Trophoblast cell (in vitro differentiated cells and primary cell): Measurements from ENCODE around the gene CCDC141.

Experiments used
- DNase-seq, 2 donors: peaks; one replicate each; pipeline ENCODE4 v3.0.0-alpha.2; 2016
- H2AFZ ChIP-seq: 2 replicates; pipeline ENCODE4 v1.6.1; 2013; ENCODE audit warnings: low read length, moderate library complexity, mild to moderate bottlenecking; ENCODE audit not compliant: insufficient read depth, poor library complexity
- H2AK5ac ChIP-seq: 2 replicates; pipeline ENCODE4 v1.6.1; 2013; ENCODE audit warnings: mild to moderate bottlenecking, low read length
- H2BK120ac ChIP-seq: 2 replicates; pipeline ENCODE4 v1.6.1; 2013; ENCODE audit warnings: low read length, mild to moderate bottlenecking, moderate library complexity; ENCODE audit not compliant: insufficient read depth, poor library complexity
- H2BK12ac ChIP-seq: 2 replicates; pipeline ENCODE4 v1.6.1; 2013; ENCODE audit warnings: mild to moderate bottlenecking, low read length, moderate library complexity
- H2BK5ac ChIP-seq: 2 replicates; pipeline ENCODE4 v1.6.1; 2013; ENCODE audit warnings: low read length, low read depth, moderate library complexity, mild to moderate bottlenecking; ENCODE audit not compliant: poor library complexity
- H3K14ac ChIP-seq: 2 replicates; pipeline ENCODE4 v1.6.1; 2013; ENCODE audit warnings: mild to moderate bottlenecking, low read length
- H3K18ac ChIP-seq: 2 replicates; pipeline ENCODE4 v1.6.1; 2013; ENCODE audit warnings: mild to moderate bottlenecking, low read length
- H3K23ac ChIP-seq: 2 replicates; pipeline ENCODE4 v1.6.1; 2013; ENCODE audit warnings: low read length
- H3K27ac ChIP-seq: 2 replicates; pipeline ENCODE4 v1.5.1; 2013; ENCODE audit warnings: low read depth, mild to moderate bottlenecking, inconsistent platforms, low read length, moderate library complexity
- H3K27me3 ChIP-seq: 2 replicates; pipeline ENCODE4 v1.6.1; 2013; ENCODE audit warnings: inconsistent platforms, mild to moderate bottlenecking, low read length, moderate library complexity; ENCODE audit not compliant: insufficient read depth
- H3K36me3 ChIP-seq, 2 experiments: 1 replicate in 1 of 2; 2 replicates in 1 of 2; pipeline ENCODE4 v1.6.1; 2013; ENCODE audit warnings: low read length in 2 of 2, mild to moderate bottlenecking in 2 of 2, moderate library complexity in 1 of 2; ENCODE audit not compliant: insufficient read depth in 2 of 2, control insufficient read depth in 1 of 2
- H3K4ac ChIP-seq: 2 replicates; pipeline ENCODE4 v1.6.1; 2013; ENCODE audit warnings: low read depth, mild to moderate bottlenecking, low read length, moderate library complexity
- H3K4me1 ChIP-seq, 2 experiments: 1 replicate in 1 of 2; 2 replicates in 1 of 2; pipeline ENCODE4 v1.6.1; 2013; ENCODE audit warnings: low read length in 2 of 2, mild to moderate bottlenecking in 2 of 2, moderate library complexity in 1 of 2; ENCODE audit not compliant: insufficient read depth in 2 of 2, control insufficient read depth in 1 of 2
- H3K4me2 ChIP-seq: 2 replicates; pipeline ENCODE4 v1.6.1; 2013; ENCODE audit warnings: inconsistent platforms, mild to moderate bottlenecking, low read length, moderate library complexity
- H3K4me3 ChIP-seq: 2 replicates; pipeline ENCODE4 v1.5.1; 2013; ENCODE audit warnings: mild to moderate bottlenecking, low read depth, low read length, inconsistent platforms
- H3K79me1 ChIP-seq: one replicate; pipeline ENCODE4 v1.6.1; 2013; ENCODE audit warnings: low read length
- H3K79me2 ChIP-seq: 2 replicates; pipeline ENCODE4 v1.6.1; 2013; ENCODE audit warnings: low read length, mild to moderate bottlenecking; ENCODE audit not compliant: control insufficient read depth, insufficient read depth, poor library complexity
- H3K9ac ChIP-seq: 2 replicates; pipeline ENCODE4 v1.6.1; 2013; ENCODE audit warnings: mild to moderate bottlenecking, low read length
- H3K9me3 ChIP-seq: 2 replicates; pipeline ENCODE4 v1.6.1; 2013; ENCODE audit warnings: low read depth, mild to moderate bottlenecking, control low read depth, inconsistent platforms, low read length; ENCODE audit not compliant: insufficient read depth
- H4K12ac ChIP-seq: 2 replicates; pipeline ENCODE4 v1.6.1; 2013; ENCODE audit warnings: low read depth, mild to moderate bottlenecking, low read length, moderate library complexity
- H4K8ac ChIP-seq: 2 replicates; pipeline ENCODE4 v1.6.1; 2013; ENCODE audit warnings: low read depth, mild to moderate bottlenecking, low read length, moderate library complexity
- H4K91ac ChIP-seq: one replicate; pipeline ENCODE4 v1.6.1; 2013; ENCODE audit warnings: low read depth, mild to moderate bottlenecking, low read length, moderate library complexity
- WGBS: extraction: QIAGEN DNeasy Blood & Tissue Kit; methylation state at CpG from one replicate; pipeline ENCODE4 v1.1.7; 2013; ENCODE audit warnings: missing lambda C conversion rate; ENCODE audit not compliant: insufficient read length, insufficient coverage; ENCODE audit errors: extremely low coverage; 5-methylcytosine and 5-hydroxymethylcytosine counted together

The CCDC141 gene

GRCh38 chr2:178806543-178806942, 243.4 kb downstream of the CCDC141 start:
- Histone ChIP-seq H2BK120ac (no peak overlapping the region), H3K4ac (no peak overlapping the region), H2BK12ac (no peak overlapping the region), H3K23ac (no peak overlapping the region), H3K79me1 (no peaks in the 10 kb centered on the region), H4K91ac (no peak overlapping the region), H2AFZ (no peak overlapping the region), H3K18ac (no peak overlapping the region), H3K4me1 (no peaks in the 10 kb centered on the region), H4K12ac (no peak overlapping the region), H3K9ac (no peak overlapping the region), H4K8ac (no peak overlapping the region), H3K4me3 (no peak overlapping the region), H3K4me2 (no peak overlapping the region), H3K14ac (no peak overlapping the region), H3K36me3 (no peaks in the 10 kb centered on the region), H2BK5ac (no peak overlapping the region), H2AK5ac (no peak overlapping the region), H3K27ac (no peak overlapping the region), H3K79me2 (no peaks in the 10 kb centered on the region), H3K9me3 (no peaks in the 10 kb centered on the region), H3K27me3 (no peaks in the 10 kb centered on the region)
- no CpG with 5 or more reads among the region's 1 CpG for WGBS
- no peak for DNase-seq

GRCh38 chr2:178805457-178805856, 244.5 kb downstream of the CCDC141 start:
- Histone ChIP-seq H3K4me2 (no peak overlapping the region), H3K79me2 (no peaks in the 10 kb centered on the region), H3K27ac (no peak overlapping the region), H3K4ac (no peak overlapping the region), H2AK5ac (no peak overlapping the region), H4K91ac (no peak overlapping the region), H3K9ac (no peak overlapping the region), H4K12ac (no peak overlapping the region), H3K36me3 (no peaks in the 10 kb centered on the region), H2AFZ (no peak overlapping the region), H3K27me3 (no peaks in the 10 kb centered on the region), H3K79me1 (no peaks in the 10 kb centered on the region), H2BK120ac (no peak overlapping the region), H3K4me3 (no peak overlapping the region), H2BK5ac (no peak overlapping the region), H3K14ac (no peak overlapping the region), H4K8ac (no peak overlapping the region), H3K18ac (no peak overlapping the region), H2BK12ac (no peak overlapping the region), H3K4me1 (no peaks in the 10 kb centered on the region), H3K23ac (no peak overlapping the region), H3K9me3 (no peaks in the 10 kb centered on the region)
- no peak for DNase-seq
- WGBS = no CpG with 5 or more reads among the region's 2 CpGs

DNA sequence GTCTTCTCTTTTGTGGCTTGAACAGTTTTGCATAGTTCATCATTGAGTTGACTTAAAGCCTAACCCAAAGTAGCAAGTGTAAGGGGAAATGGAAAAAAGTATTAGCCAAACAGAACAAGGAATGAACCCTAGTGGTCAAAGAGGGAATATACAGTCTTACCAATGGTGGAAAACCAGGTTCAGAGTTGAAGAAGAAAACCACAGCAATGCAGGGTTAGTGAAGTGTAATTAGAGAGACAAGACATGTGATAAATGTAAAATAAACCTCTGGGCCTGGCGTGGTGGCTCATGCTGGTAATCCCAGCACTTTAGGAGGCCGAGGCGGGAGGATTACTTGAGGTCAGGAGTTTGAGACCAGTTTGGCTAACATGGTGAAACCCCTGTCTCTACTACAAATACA, 245.1 kb downstream of the CCDC141 start:
- Histone ChIP-seq H2BK5ac (no peak overlapping the region), H2AFZ (no peak overlapping the region), H3K4ac (no peak overlapping the region), H3K36me3 (no peaks in the 10 kb centered on the region), H3K79me2 (no peaks in the 10 kb centered on the region), H3K79me1 (no peaks in the 10 kb centered on the region), H3K27ac (no peak overlapping the region), H3K9me3 (no peaks in the 10 kb centered on the region), H3K4me3 (no peak overlapping the region), H3K14ac (no peak overlapping the region), H3K9ac (no peak overlapping the region), H2BK12ac (no peak overlapping the region), H3K18ac (no peak overlapping the region), H3K4me1 (no peaks in the 10 kb centered on the region), H2AK5ac (no peak overlapping the region), H4K91ac (no peak overlapping the region), H3K4me2 (no peak overlapping the region), H4K8ac (no peak overlapping the region), H2BK120ac (no peak overlapping the region), H3K23ac (no peak overlapping the region), H3K27me3 (no peaks in the 10 kb centered on the region), H4K12ac (no peak overlapping the region)
- peak in 1 of 2 donors; percentile 61 for DNase-seq
- WGBS = no CpG with 5 or more reads among the region's 3 CpGs

DNA sequence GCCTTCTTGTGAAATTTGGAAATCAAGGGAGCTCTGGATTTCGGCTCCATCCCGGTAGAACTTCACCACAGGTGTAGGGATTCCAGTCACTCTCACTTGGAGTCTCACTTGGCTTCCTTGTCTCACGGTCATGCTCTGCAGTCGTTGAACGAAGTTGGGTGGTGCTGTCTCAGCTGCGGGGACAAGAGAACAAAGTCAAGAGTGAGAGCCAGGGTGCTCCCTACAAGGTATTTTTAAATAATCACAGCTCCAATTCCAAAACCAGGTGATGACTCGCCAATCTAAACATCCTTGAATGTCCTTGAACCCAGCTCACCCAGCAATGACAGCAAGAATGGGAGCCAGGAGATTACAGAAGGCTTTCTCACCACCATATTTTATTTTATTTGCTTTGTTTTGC, 249.4 kb downstream of the CCDC141 start:
- Histone ChIP-seq H3K4ac (no peak overlapping the region), H2AFZ (no peak overlapping the region), H3K36me3 (no peaks in the 10 kb centered on the region), H3K79me2 (no peaks in the 10 kb centered on the region), H2BK12ac (no peak overlapping the region), H3K9ac (no peak overlapping the region), H4K91ac (no peak overlapping the region), H3K27me3 (no peaks in the 10 kb centered on the region), H3K27ac (no peak overlapping the region), H3K14ac (no peak overlapping the region), H3K9me3 (no peaks in the 10 kb centered on the region), H2BK120ac (no peak overlapping the region), H3K4me1 (no peaks in the 10 kb centered on the region), H4K12ac (no peak overlapping the region), H3K4me3 (no peak overlapping the region), H2AK5ac (no peak overlapping the region), H3K23ac (no peak overlapping the region), H3K4me2 (no peak overlapping the region), H3K18ac (no peak overlapping the region), H3K79me1 (no peaks in the 10 kb centered on the region), H4K8ac (no peak overlapping the region), H2BK5ac (no peak overlapping the region)
- no CpG with 5 or more reads among the region's 7 CpGs for WGBS
- DNase-seq = no peak
